ENCODE measurements around the gene GCHFR.

Gene GCHFR

DNA sequence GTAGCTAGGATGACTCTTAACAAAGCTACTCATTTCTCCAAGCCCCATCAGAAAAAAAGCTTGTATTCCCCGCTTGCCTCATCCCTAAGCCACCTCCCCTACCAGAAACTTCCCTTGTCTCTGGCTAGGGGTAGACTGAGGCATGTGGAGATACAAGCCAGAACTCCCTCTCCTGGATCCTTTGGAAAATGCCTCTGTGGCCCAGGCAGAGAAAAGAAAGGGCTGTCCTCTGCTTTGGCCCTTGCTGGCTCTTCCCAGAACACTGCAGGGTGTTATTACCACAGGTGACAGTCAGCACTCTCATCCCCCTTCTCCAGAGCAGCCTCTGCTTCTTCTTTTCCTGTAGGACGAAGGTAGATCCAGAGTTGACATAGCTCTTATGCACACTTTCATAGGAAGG lies 24.0 kb upstream of the GCHFR start:
- H3K9me3 ChIP-seq (ENCODE audit: control insufficient read depth in 2 of 2, low read length in 2 of 2) = no peaks in the 10 kb centered on the region
- H3K27me3 ChIP-seq (ENCODE audit: control insufficient read depth in 1 of 2, insufficient read depth in 2 of 2, low read length in 2 of 2) = no peaks in the 10 kb centered on the region
- H3K9ac ChIP-seq (ENCODE audit: low read length in 2 of 2) = no peak overlapping the region
- no peak overlapping the region for H3K4me3 ChIP-seq (ENCODE audit: low read length in 2 of 2)
- H3K27ac ChIP-seq (ENCODE audit: low read length) = no peak overlapping the region
- H3K36me3 ChIP-seq (ENCODE audit: control insufficient read depth in 2 of 2, insufficient read depth in 2 of 2, low read length in 2 of 2) = peaks cover 50 to 54% of the 10 kb centered on the region in 2 donors
- no peaks in the 10 kb centered on the region for H3K4me1 ChIP-seq (ENCODE audit: control insufficient read depth, insufficient read depth, low read length)

DNA sequence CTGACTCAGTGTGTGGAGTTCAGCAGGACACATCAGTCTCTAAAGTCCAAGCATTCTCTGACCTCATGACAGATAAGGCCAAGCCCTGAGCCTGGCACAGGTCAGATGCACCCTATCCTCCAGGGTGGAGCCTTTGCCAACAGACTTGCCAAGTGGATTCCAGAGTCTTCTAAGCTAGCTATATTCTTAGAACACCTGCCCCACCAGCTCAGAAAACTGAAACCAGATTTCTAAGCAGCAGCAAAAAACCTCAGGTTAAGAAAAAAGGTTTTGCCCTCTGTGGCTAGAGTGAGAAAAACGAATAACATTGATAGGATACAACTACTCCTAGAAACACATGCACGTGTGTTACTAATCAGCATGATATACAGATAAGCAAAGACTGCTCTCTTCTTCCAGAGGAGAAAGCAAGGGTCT lies 20.4 kb upstream of the GCHFR start:
- Histone ChIP-seq H3K9ac (ENCODE audit: low read length in 2 of 2) (no peak overlapping the region), H3K4me3 (ENCODE audit: low read length in 2 of 2) (no peak overlapping the region), H3K27ac (ENCODE audit: low read length) (no peak overlapping the region), H3K36me3 (ENCODE audit: control insufficient read depth in 2 of 2, insufficient read depth in 2 of 2, low read length in 2 of 2) (peaks cover 32 to 56% of the 10 kb centered on the region in 2 donors), H3K4me1 (ENCODE audit: control insufficient read depth, insufficient read depth, low read length) (no peaks in the 10 kb centered on the region), H3K27me3 (ENCODE audit: control insufficient read depth in 1 of 2, insufficient read depth in 2 of 2, low read length in 2 of 2) (no peaks in the 10 kb centered on the region), H3K9me3 (ENCODE audit: control insufficient read depth in 2 of 2, low read length in 2 of 2) (no peaks in the 10 kb centered on the region)

DNA sequence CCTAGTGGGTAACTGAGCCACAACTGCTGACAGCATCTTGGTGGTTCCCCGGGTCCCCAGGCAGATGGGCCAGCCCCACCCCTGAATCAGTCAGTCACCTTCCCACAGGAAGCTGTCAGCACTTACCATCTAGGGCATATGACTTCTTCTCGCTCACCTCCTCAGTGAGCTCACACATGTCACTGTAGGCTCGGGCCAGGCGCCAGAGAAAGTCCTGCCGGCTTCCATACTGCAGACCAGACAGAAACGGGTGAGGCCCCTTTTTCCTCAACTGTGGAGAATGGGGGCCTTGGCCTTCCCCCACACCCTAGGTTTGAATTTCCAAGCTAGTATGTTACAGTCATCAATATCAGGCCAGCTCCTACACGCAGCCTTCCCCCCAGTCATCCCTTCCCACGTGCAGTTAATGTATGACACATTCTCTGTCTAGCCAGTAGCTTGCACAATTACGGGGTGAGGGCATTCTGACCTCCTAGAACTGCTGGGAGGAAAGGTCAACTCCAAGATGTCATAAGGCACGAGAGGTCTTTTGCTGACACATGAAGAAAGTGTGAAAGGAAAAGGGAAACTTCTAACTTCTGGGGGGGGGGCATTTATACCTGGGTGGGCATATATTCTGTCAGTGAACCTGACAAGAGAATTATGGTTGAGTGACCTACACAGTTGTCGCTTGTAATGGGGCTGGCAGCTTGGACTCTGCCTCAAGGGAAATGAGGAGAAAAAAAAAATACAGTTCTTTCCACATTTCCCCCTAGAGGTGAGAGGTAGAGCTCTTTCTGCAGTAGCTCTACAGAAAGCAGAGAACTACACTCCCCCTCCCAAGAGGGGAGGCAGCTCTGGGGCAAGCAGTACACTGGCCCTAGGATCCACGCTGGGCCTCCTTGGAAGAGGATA lies 19.7 kb upstream of the GCHFR start:
- Histone ChIP-seq H3K36me3 (ENCODE audit: control insufficient read depth in 2 of 2, insufficient read depth in 2 of 2, low read length in 2 of 2) (peaks cover 27 to 53% of the 10 kb centered on the region in 2 donors), H3K4me3 (ENCODE audit: low read length in 2 of 2) (no peak overlapping the region), H3K9ac (ENCODE audit: low read length in 2 of 2) (no peak overlapping the region), H3K9me3 (ENCODE audit: control insufficient read depth in 2 of 2, low read length in 2 of 2) (no peaks in the 10 kb centered on the region), H3K27ac (ENCODE audit: low read length) (no peak overlapping the region), H3K27me3 (ENCODE audit: control insufficient read depth in 1 of 2, insufficient read depth in 2 of 2, low read length in 2 of 2) (no peaks in the 10 kb centered on the region), H3K4me1 (ENCODE audit: control insufficient read depth, insufficient read depth, low read length) (no peaks in the 10 kb centered on the region)

DNA sequence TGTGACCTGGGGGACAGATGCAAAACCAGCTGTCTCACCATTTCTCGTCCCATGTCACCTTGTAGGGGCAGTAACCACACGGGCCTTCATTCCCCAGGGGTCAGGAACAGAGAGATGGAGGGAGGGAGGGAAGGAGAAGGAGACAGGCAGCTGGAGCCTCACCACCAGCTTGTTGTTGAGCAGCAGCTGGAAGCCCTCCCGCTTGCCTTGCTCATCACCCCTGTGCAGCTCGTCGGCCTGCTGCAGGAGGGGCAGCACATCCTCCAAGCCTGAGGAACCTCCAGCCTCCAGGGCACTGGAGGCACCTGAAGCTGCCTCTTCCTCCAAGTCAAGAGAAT lies 19.1 kb upstream of the GCHFR start:
- Histone ChIP-seq H3K36me3 (ENCODE audit: control insufficient read depth in 2 of 2, insufficient read depth in 2 of 2, low read length in 2 of 2) (peaks cover 31 to 53% of the 10 kb centered on the region in 2 donors), H3K27ac (ENCODE audit: low read length) (no peak overlapping the region), H3K4me1 (ENCODE audit: control insufficient read depth, insufficient read depth, low read length) (no peaks in the 10 kb centered on the region), H3K4me3 (ENCODE audit: low read length in 2 of 2) (no peak overlapping the region), H3K9ac (ENCODE audit: low read length in 2 of 2) (no peak overlapping the region), H3K27me3 (ENCODE audit: control insufficient read depth in 1 of 2, insufficient read depth in 2 of 2, low read length in 2 of 2) (no peaks in the 10 kb centered on the region), H3K9me3 (ENCODE audit: control insufficient read depth in 2 of 2, low read length in 2 of 2) (no peaks in the 10 kb centered on the region)

DNA sequence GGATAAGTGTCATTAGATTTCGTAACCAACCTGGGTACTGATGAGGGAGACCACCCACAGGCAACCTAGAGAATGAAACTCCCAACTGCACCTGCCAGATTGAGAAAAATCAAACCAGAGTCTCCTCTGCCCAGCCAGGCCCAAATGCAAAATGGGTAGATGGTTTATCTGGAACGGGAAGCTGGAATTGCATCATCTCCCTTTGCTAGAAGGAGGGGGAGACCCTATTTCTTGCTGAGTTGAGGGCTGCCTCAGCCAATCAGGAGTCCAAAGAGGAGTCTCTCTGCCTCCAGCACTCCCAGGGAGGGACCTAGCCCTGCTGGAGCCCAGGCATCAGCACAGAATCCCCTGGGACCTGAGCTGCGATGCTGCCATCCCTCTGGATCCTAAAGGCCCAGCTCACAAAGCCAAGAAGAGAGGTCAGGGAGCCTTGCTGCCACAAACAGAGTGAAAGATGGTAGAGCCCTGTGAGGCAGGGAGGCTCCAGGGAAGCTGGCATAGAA lies 16.9 kb upstream of the GCHFR start:
- H3K4me1 ChIP-seq (ENCODE audit: control insufficient read depth, insufficient read depth, low read length) = no peaks in the 10 kb centered on the region
- no peak overlapping the region for H3K27ac ChIP-seq (ENCODE audit: low read length)
- no peak overlapping the region for H3K4me3 ChIP-seq (ENCODE audit: low read length in 2 of 2)
- peaks cover 31 to 64% of the 10 kb centered on the region in 2 donors for H3K36me3 ChIP-seq (ENCODE audit: control insufficient read depth in 2 of 2, insufficient read depth in 2 of 2, low read length in 2 of 2)
- H3K9me3 ChIP-seq (ENCODE audit: control insufficient read depth in 2 of 2, low read length in 2 of 2) = no peaks in the 10 kb centered on the region
- no peak overlapping the region for H3K9ac ChIP-seq (ENCODE audit: low read length in 2 of 2)
- H3K27me3 ChIP-seq (ENCODE audit: control insufficient read depth in 1 of 2, insufficient read depth in 2 of 2, low read length in 2 of 2) = no peaks in the 10 kb centered on the region

DNA sequence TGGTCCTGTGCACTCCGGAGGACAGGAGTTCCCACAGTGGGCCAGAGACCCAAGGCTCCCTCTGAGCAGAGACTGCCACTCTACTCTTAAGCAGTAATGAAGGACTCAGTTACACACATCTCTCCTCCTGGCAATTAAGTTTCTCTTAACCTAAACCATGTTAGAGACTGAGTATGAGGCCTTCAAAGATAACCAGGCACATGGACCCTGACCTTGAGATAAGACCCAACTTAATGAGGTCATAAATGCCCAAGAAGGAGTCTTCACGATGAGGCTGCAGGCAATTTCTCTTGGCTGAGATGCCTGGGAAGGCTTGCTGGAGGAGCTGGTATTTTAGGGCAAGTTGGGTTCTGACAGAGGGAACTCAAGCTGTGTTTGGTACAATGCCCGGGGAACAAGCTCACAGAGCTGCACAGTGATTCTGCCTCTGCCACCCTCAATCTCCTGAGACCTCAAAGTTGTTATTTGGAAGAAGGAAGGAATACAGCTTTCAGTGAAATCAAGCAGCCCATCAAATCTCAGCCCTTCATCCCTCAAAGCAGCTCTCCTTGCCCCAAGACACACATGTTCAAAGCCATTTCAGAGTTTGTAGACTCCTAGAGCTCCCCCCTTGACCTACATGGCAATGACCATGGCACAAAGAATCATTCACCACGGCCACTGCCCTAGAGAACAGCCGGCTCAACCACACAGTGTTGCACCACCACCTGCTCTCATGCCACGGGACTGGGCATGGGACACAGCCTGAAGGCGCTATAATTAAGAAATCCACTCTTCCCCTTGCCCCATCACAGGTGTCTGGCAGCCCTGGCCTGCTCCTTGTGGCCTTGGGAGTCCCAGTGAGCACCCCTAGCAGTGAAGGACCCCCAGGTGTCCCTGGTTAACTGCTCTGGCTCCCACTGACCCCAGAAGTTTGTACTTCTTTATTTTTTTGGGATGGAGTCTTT lies 15.9 kb upstream of the GCHFR start:
- no peaks in the 10 kb centered on the region for H3K27me3 ChIP-seq (ENCODE audit: control insufficient read depth in 1 of 2, insufficient read depth in 2 of 2, low read length in 2 of 2)
- H3K4me3 ChIP-seq (ENCODE audit: low read length in 2 of 2) = no peak overlapping the region
- peaks cover 2% of the 10 kb centered on the region for H3K4me1 ChIP-seq (ENCODE audit: control insufficient read depth, insufficient read depth, low read length)
- no peaks in the 10 kb centered on the region for H3K9me3 ChIP-seq (ENCODE audit: control insufficient read depth in 2 of 2, low read length in 2 of 2)
- no peak overlapping the region for H3K27ac ChIP-seq (ENCODE audit: low read length)
- H3K9ac ChIP-seq (ENCODE audit: low read length in 2 of 2) = no peak overlapping the region
- peaks cover 27 to 61% of the 10 kb centered on the region in 2 donors for H3K36me3 ChIP-seq (ENCODE audit: control insufficient read depth in 2 of 2, insufficient read depth in 2 of 2, low read length in 2 of 2)

DNA sequence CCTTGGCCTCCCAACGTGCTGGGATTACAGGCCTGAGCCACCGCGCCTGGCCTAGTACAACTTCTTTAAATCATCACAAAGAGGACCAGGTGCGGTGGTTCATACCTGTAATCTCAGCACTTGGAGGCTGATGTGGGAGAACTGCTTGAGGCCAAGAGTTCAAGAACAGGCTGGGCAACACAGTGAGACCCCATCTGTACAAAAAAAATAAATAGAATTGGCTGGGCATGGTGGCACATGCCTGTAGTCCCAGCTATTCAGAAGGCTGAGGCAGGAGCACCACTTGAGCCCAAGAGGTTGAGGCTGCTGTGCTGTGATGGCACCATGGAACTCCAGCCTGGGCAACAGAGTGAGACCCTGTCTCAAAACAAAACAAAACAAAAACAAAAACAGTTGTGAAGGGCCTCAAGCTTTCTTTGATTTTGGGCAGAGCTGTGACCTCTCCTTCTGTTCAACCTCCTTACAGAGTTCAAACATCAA lies 14.7 kb upstream of the GCHFR start:
- H3K9me3 ChIP-seq (ENCODE audit: control insufficient read depth in 2 of 2, low read length in 2 of 2) = no peaks in the 10 kb centered on the region
- no peak overlapping the region for H3K9ac ChIP-seq (ENCODE audit: low read length in 2 of 2)
- H3K4me1 ChIP-seq (ENCODE audit: control insufficient read depth, insufficient read depth, low read length) = peaks cover 3% of the 10 kb centered on the region
- H3K4me3 ChIP-seq (ENCODE audit: low read length in 2 of 2) = no peak overlapping the region
- no peak overlapping the region for H3K27ac ChIP-seq (ENCODE audit: low read length)
- H3K36me3 ChIP-seq (ENCODE audit: control insufficient read depth in 2 of 2, insufficient read depth in 2 of 2, low read length in 2 of 2) = peaks cover 18 to 49% of the 10 kb centered on the region in 2 donors
- no peaks in the 10 kb centered on the region for H3K27me3 ChIP-seq (ENCODE audit: control insufficient read depth in 1 of 2, insufficient read depth in 2 of 2, low read length in 2 of 2)

DNA sequence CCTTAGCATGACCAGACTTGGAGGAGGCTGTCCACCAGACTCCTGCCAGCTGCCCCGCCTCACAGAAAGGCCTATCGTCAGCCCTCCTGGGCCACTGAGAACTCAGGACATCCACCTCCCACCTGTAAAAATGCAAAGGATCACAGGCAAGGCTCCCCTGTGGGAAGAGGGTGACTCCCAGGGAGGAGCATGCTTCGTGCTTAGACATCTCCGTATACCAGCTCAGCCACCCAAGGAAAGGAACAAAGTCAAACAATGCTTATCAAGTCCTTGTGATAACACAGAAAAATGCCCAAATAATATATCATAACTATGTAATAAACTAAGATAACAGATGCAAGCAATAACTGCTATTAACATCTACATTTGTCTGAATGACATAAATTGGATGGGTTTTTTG lies 13.0 kb upstream of the GCHFR start:
- no peak overlapping the region for H3K27ac ChIP-seq (ENCODE audit: low read length)
- H3K9ac ChIP-seq (ENCODE audit: low read length in 2 of 2) = no peak overlapping the region
- peaks cover 8 to 38% of the 10 kb centered on the region in 2 donors for H3K36me3 ChIP-seq (ENCODE audit: control insufficient read depth in 2 of 2, insufficient read depth in 2 of 2, low read length in 2 of 2)

DNA sequence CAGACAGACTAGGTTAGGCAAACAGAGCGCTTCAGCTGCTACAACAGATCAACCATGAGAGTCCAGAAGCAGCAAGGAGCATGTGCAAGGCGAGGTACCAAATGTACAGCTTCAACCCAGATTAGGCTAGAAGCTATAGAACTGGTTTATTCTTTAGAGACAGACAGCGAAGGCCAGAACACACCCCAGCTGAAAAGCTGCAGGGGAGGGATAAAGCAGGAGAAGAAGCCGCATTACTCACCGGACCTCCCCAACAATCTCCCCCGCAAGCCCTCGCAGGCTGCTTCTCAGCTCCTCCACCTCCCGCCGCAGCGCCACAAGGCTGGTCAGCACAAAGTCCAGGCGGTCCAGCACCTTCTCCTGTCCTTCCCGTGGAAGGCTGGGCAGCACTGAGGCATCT lies 12.1 kb upstream of the GCHFR start:
- Histone ChIP-seq H3K27ac (ENCODE audit: low read length) (no peak overlapping the region), H3K36me3 (ENCODE audit: control insufficient read depth in 2 of 2, insufficient read depth in 2 of 2, low read length in 2 of 2) (peaks cover 8 to 37% of the 10 kb centered on the region in 2 donors), H3K9me3 (ENCODE audit: control insufficient read depth in 2 of 2, low read length in 2 of 2) (no peaks in the 10 kb centered on the region), H3K27me3 (ENCODE audit: control insufficient read depth in 1 of 2, insufficient read depth in 2 of 2, low read length in 2 of 2) (no peaks in the 10 kb centered on the region), H3K4me1 (ENCODE audit: control insufficient read depth, insufficient read depth, low read length) (peaks cover 10% of the 10 kb centered on the region), H3K9ac (ENCODE audit: low read length in 2 of 2) (no peak overlapping the region), H3K4me3 (ENCODE audit: low read length in 2 of 2) (no peak overlapping the region)

More for the DNA sequence above, 13.0 kb upstream of the GCHFR start:
- Histone ChIP-seq H3K4me3 (ENCODE audit: low read length in 2 of 2) (no peak overlapping the region), H3K27me3 (ENCODE audit: control insufficient read depth in 1 of 2, insufficient read depth in 2 of 2, low read length in 2 of 2) (no peaks in the 10 kb centered on the region), H3K9me3 (ENCODE audit: control insufficient read depth in 2 of 2, low read length in 2 of 2) (no peaks in the 10 kb centered on the region), H3K4me1 (ENCODE audit: control insufficient read depth, insufficient read depth, low read length) (peaks cover 10% of the 10 kb centered on the region)

DNA sequence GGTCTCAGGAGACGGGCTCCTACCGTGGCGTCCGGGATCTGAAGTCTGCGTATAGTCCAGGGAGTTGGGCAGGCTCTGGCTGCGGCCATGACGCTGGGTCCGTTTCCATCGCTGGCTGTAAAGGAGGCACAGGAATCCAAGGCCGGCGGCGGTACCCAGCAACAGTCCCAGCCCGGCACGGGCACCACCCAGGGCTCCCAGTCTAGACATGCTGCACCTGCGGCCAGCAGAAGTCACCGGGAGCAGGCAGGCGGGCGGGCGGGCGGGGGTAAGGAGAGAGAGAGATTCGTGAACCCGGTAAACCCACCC lies 9.3 kb upstream of the GCHFR start:
- peak overlapping the region; percentile 83 to 91 for H3K4me3 ChIP-seq (ENCODE audit: low read length in 2 of 2)
- peaks cover 3 to 22% of the 10 kb centered on the region in 2 donors for H3K36me3 ChIP-seq (ENCODE audit: control insufficient read depth in 2 of 2, insufficient read depth in 2 of 2, low read length in 2 of 2)
- H3K27ac ChIP-seq (ENCODE audit: low read length) = peak overlapping the region; percentile 70
- peak overlapping the region; percentile 83 to 84 for H3K9ac ChIP-seq (ENCODE audit: low read length in 2 of 2)
- peaks cover 10% of the 10 kb centered on the region for H3K4me1 ChIP-seq (ENCODE audit: control insufficient read depth, insufficient read depth, low read length)
- no peaks in the 10 kb centered on the region for H3K9me3 ChIP-seq (ENCODE audit: control insufficient read depth in 2 of 2, low read length in 2 of 2)
- no peaks in the 10 kb centered on the region for H3K27me3 ChIP-seq (ENCODE audit: control insufficient read depth in 1 of 2, insufficient read depth in 2 of 2, low read length in 2 of 2)
